HG03342 (cell line): ENCODE measurements around the gene WSB1.
"Not testable (repeated sequence)": the region's sequence is repeated elsewhere in the genome, so short reads cannot be mapped to it uniquely, and the experiment has no call there.

Source experiments
- ATAC-seq: cut with Tn5 transposase; IDR thresholded peaks from one replicate; pipeline ENCODE4 v1.9.1; 2021; ENCODE audit warnings: mild to moderate bottlenecking, moderate library complexity; ENCODE audit not compliant: unreplicated experiment

The WSB1 gene, protein sequence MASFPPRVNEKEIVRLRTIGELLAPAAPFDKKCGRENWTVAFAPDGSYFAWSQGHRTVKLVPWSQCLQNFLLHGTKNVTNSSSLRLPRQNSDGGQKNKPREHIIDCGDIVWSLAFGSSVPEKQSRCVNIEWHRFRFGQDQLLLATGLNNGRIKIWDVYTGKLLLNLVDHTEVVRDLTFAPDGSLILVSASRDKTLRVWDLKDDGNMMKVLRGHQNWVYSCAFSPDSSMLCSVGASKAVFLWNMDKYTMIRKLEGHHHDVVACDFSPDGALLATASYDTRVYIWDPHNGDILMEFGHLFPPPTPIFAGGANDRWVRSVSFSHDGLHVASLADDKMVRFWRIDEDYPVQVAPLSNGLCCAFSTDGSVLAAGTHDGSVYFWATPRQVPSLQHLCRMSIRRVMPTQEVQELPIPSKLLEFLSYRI

GRCh38 chr17:27293898-27294688 is at the start of gene WSB1:
WSB1 (plus strand) TSS chr17:27294114; CDS start chr17:27294396, 282 bp downstream.
- peak; percentile 81 for ATAC-seq

DNA sequence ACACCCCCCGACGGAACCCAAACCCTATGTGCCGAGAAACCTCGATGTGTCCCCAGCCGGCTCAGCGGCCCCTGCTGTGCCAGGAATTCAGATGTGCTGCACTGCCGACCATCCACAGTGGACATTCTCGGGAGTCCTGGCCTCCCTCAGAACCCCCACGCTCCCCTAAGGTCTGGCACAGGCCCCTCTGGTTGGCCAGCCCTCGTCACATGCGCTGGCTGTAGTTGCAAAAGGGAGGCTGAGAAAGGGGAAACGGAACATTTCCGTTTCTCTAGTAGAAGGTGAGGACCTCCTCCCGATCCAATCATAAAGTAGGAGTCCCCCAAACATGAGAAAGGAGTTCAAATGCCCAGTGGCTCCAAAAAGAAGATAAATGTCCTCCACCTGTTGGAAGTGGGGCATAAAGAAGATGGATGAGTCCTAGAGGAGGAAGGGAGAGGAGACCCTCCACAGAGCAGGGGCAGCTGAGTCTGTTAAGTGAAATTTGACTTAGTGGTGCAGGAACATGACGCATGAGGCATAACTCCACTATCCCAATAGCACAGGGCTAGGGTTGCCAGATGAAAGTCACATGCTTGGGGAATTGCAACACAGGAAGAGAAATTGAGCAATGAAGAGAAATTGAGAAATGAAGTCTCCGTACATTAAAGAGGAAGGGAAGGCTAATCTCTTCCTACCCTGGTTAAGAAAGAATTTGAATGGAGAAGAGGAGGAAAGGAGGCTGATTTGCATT is 49.3 kb upstream of the WSB1 start:
- ATAC-seq = no peak

- peak; percentile 75 for ATAC-seq
These were observed 48.7 kb upstream of the WSB1 start for GRCh38 chr17:27245230-27245696.

- no peak for ATAC-seq
These were observed 47.4 kb upstream of the WSB1 start for GRCh38 chr17:27246537-27246936.

- no peak for ATAC-seq
These were observed 46.6 kb upstream of the WSB1 start for GRCh38 chr17:27247071-27247957.

- ATAC-seq = no peak
These were observed 46.0 kb upstream of the WSB1 start for GRCh38 chr17:27247958-27248342.

DNA sequence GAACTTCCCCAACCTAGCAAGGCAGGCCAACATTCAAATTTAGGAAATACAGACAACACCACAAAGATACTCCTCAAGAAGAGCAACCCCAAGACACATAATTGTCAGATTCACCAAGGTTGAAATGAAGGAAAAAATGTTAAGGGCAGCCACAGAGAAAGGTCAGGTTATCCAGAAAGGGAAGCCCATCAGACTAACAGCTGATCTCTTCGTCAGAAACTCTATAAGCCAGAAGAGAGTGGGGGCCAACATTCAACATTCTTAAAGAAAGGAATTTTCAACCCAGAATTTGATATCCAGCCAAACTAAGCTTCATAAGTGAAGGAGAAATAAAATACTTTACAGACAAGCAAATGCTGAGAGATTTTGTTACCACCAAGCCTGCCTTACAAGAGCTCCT is 43.1 kb upstream of the WSB1 start:
- not testable (repeated sequence) for ATAC-seq

GRCh38 chr17:27254802-27255201 is 39.1 kb upstream of the WSB1 start:
- ATAC-seq = not testable (repeated sequence)

GRCh38 chr17:27256225-27257030 is 37.5 kb upstream of the WSB1 start:
- no peak for ATAC-seq

DNA sequence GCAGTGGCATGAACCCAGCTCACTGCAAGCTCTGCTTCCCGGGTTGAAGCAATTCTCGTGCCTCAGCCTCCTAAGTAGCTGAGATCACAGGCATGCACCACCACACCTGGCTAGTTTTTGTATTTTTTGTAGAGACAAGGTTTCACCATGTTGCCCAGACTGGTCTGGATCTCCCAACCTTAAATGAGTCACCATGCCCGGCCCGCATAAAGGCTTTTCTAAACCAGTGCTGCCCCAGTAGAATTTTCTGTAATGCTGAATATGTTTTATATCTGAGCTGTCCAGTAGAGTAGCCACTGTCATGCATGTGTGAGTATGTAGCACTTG is 36.9 kb upstream of the WSB1 start:
- no peak for ATAC-seq

DNA sequence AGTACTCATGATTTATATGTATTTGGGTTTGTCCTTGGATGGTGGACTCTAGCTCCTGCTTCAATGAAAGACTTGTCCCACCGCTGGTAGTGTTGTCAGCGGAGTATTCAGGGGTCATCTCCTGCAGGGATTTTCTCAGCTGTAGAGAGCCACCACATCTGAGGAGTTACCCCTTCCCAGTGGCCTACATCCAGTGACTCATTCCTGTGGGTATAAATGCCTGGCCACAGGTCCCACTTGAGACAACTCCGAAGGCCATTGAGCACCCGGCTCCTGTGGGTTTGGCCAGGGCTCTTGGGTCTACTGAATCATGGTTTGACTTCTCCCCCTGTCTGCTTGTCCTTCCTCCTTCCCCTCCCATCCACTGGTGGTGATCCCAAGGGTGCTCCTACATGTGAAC is 34.6 kb upstream of the WSB1 start:
- ATAC-seq = no peak

GRCh38 chr17:27263386-27263785 is 30.5 kb upstream of the WSB1 start:
- no peak for ATAC-seq

DNA sequence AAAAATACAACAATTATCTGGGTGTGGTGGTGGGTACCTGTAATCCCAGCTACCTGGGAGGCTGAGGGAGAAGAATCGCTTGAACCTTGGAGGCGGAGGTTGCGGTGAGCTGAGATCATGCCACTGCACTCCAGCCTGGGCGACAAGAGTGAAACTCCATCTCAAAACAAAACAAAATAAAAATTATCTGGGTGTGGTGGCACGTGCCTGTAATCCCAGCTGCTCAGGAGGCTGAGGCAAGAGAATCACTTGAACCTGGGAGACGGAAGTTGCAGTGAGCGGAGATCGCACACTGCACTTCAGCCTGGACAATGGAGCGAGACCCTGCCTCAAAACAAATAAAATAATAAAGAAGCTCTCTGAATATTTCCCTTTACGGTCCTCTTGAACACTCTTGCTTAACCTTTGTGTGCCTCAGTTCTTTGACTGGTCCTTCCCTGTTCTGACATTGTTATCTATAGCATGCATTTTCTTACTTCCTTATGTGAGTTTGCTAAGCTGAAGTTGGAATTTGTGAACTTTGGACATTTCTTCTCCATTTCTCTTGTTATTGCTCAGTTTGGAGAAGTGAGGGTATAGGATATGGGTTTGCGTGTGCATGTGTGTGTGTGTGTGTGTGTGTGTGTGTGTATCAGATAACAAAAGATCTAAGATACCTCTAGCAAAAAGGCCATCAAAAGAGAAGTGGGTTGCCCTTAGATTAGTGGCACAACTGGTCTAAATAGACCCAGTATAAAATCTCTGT is 29.7 kb upstream of the WSB1 start:
- ATAC-seq = no peak

GRCh38 chr17:27265333-27265732 is 28.6 kb upstream of the WSB1 start:
- ATAC-seq = no peak

GRCh38 chr17:27266228-27266627 is 27.7 kb upstream of the WSB1 start:
- ATAC-seq = no peak

- no peak for ATAC-seq
These were observed 25.4 kb upstream of the WSB1 start for GRCh38 chr17:27268394-27269085.

DNA sequence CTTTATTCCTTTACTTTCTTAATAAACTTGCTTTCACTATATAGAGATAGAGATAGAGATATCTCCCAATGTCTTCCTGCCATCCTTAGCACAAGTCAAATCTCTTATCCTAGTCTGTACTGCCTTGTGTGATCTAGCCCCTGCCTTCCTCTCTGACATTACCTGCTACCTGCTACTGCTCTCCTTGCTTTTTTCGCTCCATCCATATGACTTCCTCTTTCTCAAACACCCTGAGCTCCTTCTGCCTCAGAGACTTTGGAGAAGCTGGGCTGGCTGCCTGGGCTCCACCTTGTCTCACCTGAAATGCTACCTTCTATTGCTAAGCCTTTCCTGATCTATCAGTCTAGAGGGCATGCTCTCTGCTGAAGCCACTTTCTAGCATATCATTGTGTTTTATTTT is 24.7 kb upstream of the WSB1 start:
- no peak for ATAC-seq

DNA sequence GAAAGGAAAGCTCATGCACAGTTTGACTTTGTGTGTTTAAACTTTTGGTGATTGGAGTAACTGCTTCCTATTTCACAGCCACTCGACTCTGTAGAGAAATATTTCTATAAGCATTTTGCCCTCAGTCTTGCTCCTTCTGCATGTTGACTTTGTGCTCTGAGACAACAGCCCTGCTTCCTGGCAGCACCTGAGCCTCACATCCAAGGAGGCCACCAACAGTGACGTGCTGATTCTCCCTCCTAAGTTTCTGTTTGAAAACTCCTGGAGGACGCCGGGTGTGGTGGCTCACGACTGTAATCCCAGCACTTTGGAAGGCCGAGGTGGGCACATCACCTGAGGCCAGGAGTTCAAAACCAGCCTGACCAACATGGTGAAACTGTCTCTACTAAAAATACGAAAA is 23.9 kb upstream of the WSB1 start:
- ATAC-seq = no peak
